Measurements from ENCODE around the gene ZNF79. TPM values are rescaled to one million over a fixed set of nuclear protein-coding genes. Genes with fewer than 3 reads are reported as not detected.

Gene ZNF79
- total and polyA plus RNA-seq, 2 of the 4 experiments (the other 2 are of a cell fraction) = 5.6 to 15.4 TPM

DNA sequence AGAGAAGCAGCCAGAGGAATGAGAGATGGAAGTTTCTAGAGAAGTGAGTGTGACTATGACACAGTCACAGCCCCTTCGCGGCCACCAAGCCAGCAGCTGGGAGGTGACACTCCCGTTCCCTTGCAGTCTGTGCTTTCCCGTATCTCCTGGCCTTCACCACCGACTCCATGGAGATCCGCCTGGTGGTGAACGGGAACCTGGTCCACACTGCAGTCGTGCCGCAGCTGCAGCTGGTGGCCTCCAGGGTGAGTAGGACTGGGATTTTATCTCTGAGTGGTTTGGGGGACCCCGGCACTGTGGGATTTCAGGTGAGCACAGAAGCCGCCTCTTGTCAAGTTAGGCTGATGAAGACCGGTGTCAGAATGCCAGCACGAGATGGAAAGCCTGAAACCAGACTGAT lies 39.3 kb upstream of the ZNF79 start:
- no peak overlapping the region for H3K14ac ChIP-seq (replicated peaks; ENCODE audit: low read depth, low read length)
- 83% methylated on average over 2 of the region's 13 CpGs; no CpG with 5 or more reads in 1 of the 2 experiments for WGBS, 2 experiments (ENCODE audit: extremely low coverage in 2 of 2, insufficient read length in 1 of 2)
- H2BK120ac ChIP-seq (ENCODE audit: low read depth, low read length) = no peak overlapping the region
- no peak overlapping the region for H3K4me3 ChIP-seq (ENCODE audit: insufficient read depth, low read depth, low read length)
- intact Hi-C loops (cut with micrococcal nuclease) (no loop called here), in situ Hi-C loops (cut with MboI; ENCODE audit: low sequenced_read_pairs) (loop anchor here (25.0 kb wide), 1 partner anchor 448 kb away; no protein-coding TSS in a partner anchor), dilution Hi-C loops (cut with HindIII; ENCODE audit: low sequenced_read_pairs, unreplicated experiment) (no loop called here)
- H2BK5ac ChIP-seq (ENCODE audit: low read depth, low read length, poor library complexity, severe bottlenecking) = no peak overlapping the region
- H3K23ac ChIP-seq (ENCODE audit: low read depth, low read length) = no peak overlapping the region
- H2AFZ ChIP-seq (replicated peaks; ENCODE audit: low read length, poor library complexity) = no peak overlapping the region
- peaks cover 5% of the 10 kb centered on the region for H3K4me1 ChIP-seq (ENCODE audit: control insufficient read depth, insufficient read depth, low read length)
- H3K9ac ChIP-seq (ENCODE audit: low read depth, low read length) = no peak overlapping the region
- DNase-seq = no peak
- H3K36me3 ChIP-seq (ENCODE audit: control insufficient read depth, insufficient read depth, low read length) = no peaks in the 10 kb centered on the region
- H2BK15ac ChIP-seq (ENCODE audit: low read depth, low read length) = no peak overlapping the region
- CTCF ChIA-PET = no interaction called here
- H3K9me3 ChIP-seq (ENCODE audit: control insufficient read depth, insufficient read depth, low read length) = no peaks in the 10 kb centered on the region
- peaks cover 28% of the 10 kb centered on the region for H3K27me3 ChIP-seq (ENCODE audit: control insufficient read depth, insufficient read depth, low read length)
- peaks cover 6% of the 10 kb centered on the region; the same call in 1 of the 2 replicates for H3K9me1 ChIP-seq (ENCODE audit: insufficient read depth, low read length)
- no peak overlapping the region for H4K91ac ChIP-seq (ENCODE audit: insufficient read depth, low read depth, low read length)
- H3K4ac ChIP-seq (ENCODE audit: low read depth, low read length) = no peak overlapping the region
- POLR2A ChIA-PET (ENCODE audit: unreplicated experiment) = no interaction called here
- H3K27ac ChIP-seq (ENCODE audit: insufficient read depth, low read length) = no peak overlapping the region
- H2AK5ac ChIP-seq (ENCODE audit: low read depth, low read length) = no peak overlapping the region
- H3K18ac ChIP-seq (ENCODE audit: low read depth, low read length) = no peak overlapping the region
- no TSS peak for BruUV-seq (replicated peaks)
- no peak overlapping the region for H2BK20ac ChIP-seq (ENCODE audit: low read depth, low read length)
- no peak overlapping the region for H3K56ac ChIP-seq (ENCODE audit: extremely low read depth, insufficient read depth, low read length)
- peaks cover 9% of the 10 kb centered on the region; the same call in 1 of the 2 replicates for H4K20me1 ChIP-seq (ENCODE audit: insufficient read depth, low read length)
- no peak overlapping the region for H4K8ac ChIP-seq (ENCODE audit: low read depth in 2 of 2, low read length in 2 of 2)
- no peak overlapping the region for H3K4me2 ChIP-seq (ENCODE audit: low read depth, low read length)
- no peaks in the 10 kb centered on the region for H3K79me1 ChIP-seq (ENCODE audit: low read depth in 1 of 2, low read length in 2 of 2)
- no peak overlapping the region for H4K5ac ChIP-seq (ENCODE audit: low read depth, low read length)
- H2AK9ac ChIP-seq (replicated peaks; ENCODE audit: low read depth, low read length, poor library complexity) = no peak overlapping the region
- TF ChIP-seq MAFK (IDR thresholded peaks at IDR 0.05; ENCODE audit: low read depth, low read length) (no peak), CEBPB (IDR thresholded peaks at IDR 0.05; ENCODE audit: low read depth, low read length) (no peak), BHLHE40 (IDR thresholded peaks at IDR 0.05; ENCODE audit: low read depth, low read length) (no peak), RCOR1 (IDR thresholded peaks at IDR 0.05; ENCODE audit: insufficient replicate concordance, low read length) (no peak), MXI1 (IDR thresholded peaks at IDR 0.05; ENCODE audit: borderline replicate concordance, low read depth, low read length) (no peak), FOS (IDR thresholded peaks at IDR 0.05; ENCODE audit: low read depth, low read length) (no peak), RAD21 (IDR thresholded peaks at IDR 0.05; ENCODE audit: low read length) (no peak), CTCF (conservative IDR thresholded peaks at IDR 0.05; ENCODE audit: low read depth, low read length) (no peak), RFX5 (IDR thresholded peaks at IDR 0.05; ENCODE audit: low read depth, low read length) (no peak), CHD1 (IDR thresholded peaks at IDR 0.05; ENCODE audit: low read depth, low read length) (no peak), SMC3 (IDR thresholded peaks at IDR 0.05; ENCODE audit: low read depth, low read length) (no peak), POLR2A (IDR thresholded peaks at IDR 0.05; ENCODE audit: low read depth, low read length) (no peak), NFE2L2 (IDR thresholded peaks at IDR 0.05; ENCODE audit: low read depth, low read length) (no peak), MAZ (IDR thresholded peaks at IDR 0.05; ENCODE audit: borderline replicate concordance, low read depth, low read length) (no peak)
- TF ChIP-seq, protein P1, sequence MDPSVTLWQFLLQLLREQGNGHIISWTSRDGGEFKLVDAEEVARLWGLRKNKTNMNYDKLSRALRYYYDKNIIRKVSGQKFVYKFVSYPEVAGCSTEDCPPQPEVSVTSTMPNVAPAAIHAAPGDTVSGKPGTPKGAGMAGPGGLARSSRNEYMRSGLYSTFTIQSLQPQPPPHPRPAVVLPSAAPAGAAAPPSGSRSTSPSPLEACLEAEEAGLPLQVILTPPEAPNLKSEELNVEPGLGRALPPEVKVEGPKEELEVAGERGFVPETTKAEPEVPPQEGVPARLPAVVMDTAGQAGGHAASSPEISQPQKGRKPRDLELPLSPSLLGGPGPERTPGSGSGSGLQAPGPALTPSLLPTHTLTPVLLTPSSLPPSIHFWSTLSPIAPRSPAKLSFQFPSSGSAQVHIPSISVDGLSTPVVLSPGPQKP (IDR thresholded peaks at IDR 0.05; ENCODE audit: borderline replicate concordance, low read depth, low read length) = no peak
- TF ChIP-seq, protein P2, sequence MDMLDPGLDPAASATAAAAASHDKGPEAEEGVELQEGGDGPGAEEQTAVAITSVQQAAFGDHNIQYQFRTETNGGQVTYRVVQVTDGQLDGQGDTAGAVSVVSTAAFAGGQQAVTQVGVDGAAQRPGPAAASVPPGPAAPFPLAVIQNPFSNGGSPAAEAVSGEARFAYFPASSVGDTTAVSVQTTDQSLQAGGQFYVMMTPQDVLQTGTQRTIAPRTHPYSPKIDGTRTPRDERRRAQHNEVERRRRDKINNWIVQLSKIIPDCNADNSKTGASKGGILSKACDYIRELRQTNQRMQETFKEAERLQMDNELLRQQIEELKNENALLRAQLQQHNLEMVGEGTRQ (IDR thresholded peaks at IDR 0.05; ENCODE audit: low read depth, low read length) = no peak
- ATAC-seq (ENCODE audit: low read depth) = no peak

Measured in IMR-90 (cell line).